H9 (cell line): ENCODE results near the gene CYP2C19. TPM values are rescaled to one million over a fixed set of nuclear protein-coding genes. Genes with fewer than 3 reads are reported as not detected.

Experiments used
- DNase-seq: peaks from one replicate; pipeline ENCODE4 v3.0.0-alpha.2; 2017
- H2AFZ ChIP-seq: one replicate; pipeline ENCODE4 v1.6.1; 2013; ENCODE audit warnings: mild to moderate bottlenecking, low read length, control low read depth, moderate library complexity
- H2AK5ac ChIP-seq: 2 replicates; pipeline ENCODE4 v1.6.1; 2013; ENCODE audit warnings: low read length, control low read depth, mixed read lengths; ENCODE audit not compliant: insufficient read length
- H2BK120ac ChIP-seq: one replicate; pipeline ENCODE4 v1.6.1; 2013; ENCODE audit warnings: low read depth, mild to moderate bottlenecking, low read length, control low read depth, inconsistent platforms; ENCODE audit not compliant: poor library complexity, severe bottlenecking
- H2BK12ac ChIP-seq: 2 replicates; pipeline ENCODE4 v1.6.1; 2013; ENCODE audit warnings: low read length, control low read depth, mixed read lengths, low read depth; ENCODE audit not compliant: insufficient read length
- H2BK15ac ChIP-seq: 2 replicates; pipeline ENCODE4 v1.6.1; 2013; ENCODE audit warnings: low read depth, low read length, control low read depth
- H2BK20ac ChIP-seq: one replicate; pipeline ENCODE4 v1.6.1; 2013; ENCODE audit warnings: low read depth, mild to moderate bottlenecking, low read length, control low read depth, inconsistent platforms; ENCODE audit not compliant: poor library complexity, severe bottlenecking
- H2BK5ac ChIP-seq: 2 replicates; pipeline ENCODE4 v1.6.1; 2013; ENCODE audit warnings: low read length, control low read depth, mixed read lengths; ENCODE audit not compliant: insufficient read length
- H3K14ac ChIP-seq: 2 replicates; pipeline ENCODE4 v1.6.1; 2013; ENCODE audit warnings: low read length, control low read depth; ENCODE audit not compliant: insufficient read depth
- H3K18ac ChIP-seq: 2 replicates; pipeline ENCODE4 v1.6.1; 2013; ENCODE audit warnings: low read depth, mild to moderate bottlenecking, mixed read lengths, low read length, control low read depth; ENCODE audit not compliant: insufficient read length
- H3K23ac ChIP-seq: 2 replicates; pipeline ENCODE4 v1.6.1; 2013; ENCODE audit warnings: low read length, control low read depth, mixed read lengths, low read depth; ENCODE audit not compliant: insufficient read length
- H3K23me2 ChIP-seq: 2 replicates; pipeline ENCODE4 v1.6.1; 2013; ENCODE audit warnings: low read depth, mild to moderate bottlenecking, mixed read lengths, low read length, control low read depth; ENCODE audit not compliant: insufficient read length, poor library complexity, severe bottlenecking
- H3K27ac ChIP-seq: 2 replicates; pipeline ENCODE4 v1.5.1; 2013; ENCODE audit warnings: low read length, control low read depth, mixed read lengths, low read depth; ENCODE audit not compliant: insufficient read length
- H3K27me3 ChIP-seq: 2 replicates; pipeline ENCODE4 v1.6.1; 2013; ENCODE audit warnings: low read length, control low read depth, inconsistent platforms; ENCODE audit not compliant: insufficient read depth
- H3K4ac ChIP-seq: 2 replicates; pipeline ENCODE4 v1.6.1; 2013; ENCODE audit warnings: low read depth, mild to moderate bottlenecking, control low read depth, inconsistent platforms, low read length, moderate library complexity
- H3K4me1 ChIP-seq: 2 replicates; pipeline ENCODE4 v1.6.1; 2013; ENCODE audit warnings: low read length, control low read depth, inconsistent platforms; ENCODE audit not compliant: insufficient read depth
- H3K4me2 ChIP-seq: 2 replicates; pipeline ENCODE4 v1.6.1; 2013; ENCODE audit warnings: low read length, control low read depth, mixed read lengths; ENCODE audit not compliant: insufficient read length, insufficient read depth
- H3K56ac ChIP-seq: 2 replicates; pipeline ENCODE4 v1.6.1; 2013; ENCODE audit warnings: low read depth, mild to moderate bottlenecking, mixed read lengths, low read length, control low read depth; ENCODE audit not compliant: insufficient read length
- H3K79me1 ChIP-seq: 2 replicates; pipeline ENCODE4 v1.6.1; 2013; ENCODE audit warnings: low read depth, mild to moderate bottlenecking, moderate library complexity, low read length, control low read depth, inconsistent platforms; ENCODE audit not compliant: insufficient read depth, poor library complexity, severe bottlenecking
- H3K79me2 ChIP-seq: 2 replicates; pipeline ENCODE4 v1.6.1; 2013; ENCODE audit warnings: low read length, control low read depth, inconsistent platforms; ENCODE audit not compliant: insufficient read depth
- H3K9ac ChIP-seq: 2 replicates; pipeline ENCODE4 v1.6.1; 2013; ENCODE audit warnings: low read length, control low read depth, mixed read lengths; ENCODE audit not compliant: insufficient read length; ENCODE audit errors: extremely low read depth
- H3K9me3 ChIP-seq: one replicate; pipeline ENCODE4 v1.6.1; 2013; ENCODE audit warnings: low read depth, low read length, inconsistent platforms; ENCODE audit not compliant: control insufficient read depth
- H3T11ph ChIP-seq: one replicate; pipeline ENCODE4 v1.6.1; 2013; ENCODE audit warnings: mild to moderate bottlenecking, low read length, control low read depth, inconsistent platforms
- H4K20me1 ChIP-seq: one replicate; pipeline ENCODE4 v1.6.1; 2013; ENCODE audit not compliant: control insufficient read depth, insufficient read length, insufficient read depth
- H4K5ac ChIP-seq: 2 replicates; pipeline ENCODE4 v1.6.1; 2013; ENCODE audit warnings: low read depth, mild to moderate bottlenecking, mixed read lengths, low read length, control low read depth; ENCODE audit not compliant: insufficient read length
- H4K8ac ChIP-seq: replicated peaks from 2 replicates; pipeline ENCODE4 v1.6.1; 2013; ENCODE audit warnings: low read length, control low read depth, mixed read lengths, low read depth; ENCODE audit not compliant: insufficient read length
- H4K91ac ChIP-seq: 2 replicates; pipeline ENCODE4 v1.6.1; 2013; ENCODE audit warnings: low read depth, mild to moderate bottlenecking, moderate library complexity, mixed read lengths, low read length, control low read depth; ENCODE audit not compliant: insufficient read length
- H3K27ac Mint-ChIP-seq, 3 experiments: 2 replicates in 2 of 3; 3 replicates in 1 of 3; pipeline ENCODE4 v1.8.0; 2020 to 2021; ENCODE audit warnings: mixed read lengths in 3 of 3, mild to moderate bottlenecking in 1 of 3, moderate library complexity in 1 of 3
- H3K27me3 Mint-ChIP-seq: 2 replicates; pipeline ENCODE4 v1.8.0; 2021; ENCODE audit warnings: low read depth, mild to moderate bottlenecking, moderate library complexity, mixed read lengths
- H3K36me3 Mint-ChIP-seq, 3 experiments: 2 replicates in 2 of 3; 3 replicates in 1 of 3; pipeline ENCODE4 v1.8.0; 2020 to 2021; ENCODE audit warnings: low read depth in 3 of 3, mixed read lengths in 3 of 3; ENCODE audit not compliant: insufficient read depth in 1 of 3
- H3K4me1 Mint-ChIP-seq, 2 experiments: 2 replicates each; pipeline ENCODE4 v1.8.0; 2020; ENCODE audit warnings: mixed read lengths in 2 of 2
- H3K4me3 Mint-ChIP-seq, 2 experiments: 2 replicates in 1 of 2; 3 replicates in 1 of 2; pipeline ENCODE4 v1.8.0; 2020 to 2021; ENCODE audit warnings: mild to moderate bottlenecking in 2 of 2, mixed read lengths in 2 of 2, moderate library complexity in 1 of 2
- H3K9me3 Mint-ChIP-seq, 2 experiments: 2 replicates in 1 of 2; 3 replicates in 1 of 2; pipeline ENCODE4 v1.8.0; 2020; ENCODE audit warnings: mild to moderate bottlenecking in 2 of 2, mixed read lengths in 2 of 2, moderate library complexity in 1 of 2
- WGBS: extraction: QIAGEN DNeasy Blood & Tissue Kit; methylation state at CpG from one replicate; pipeline ENCODE4 v1.1.7; 2013; ENCODE audit warnings: missing lambda C conversion rate, low lambda C conversion rate, mixed read lengths; ENCODE audit not compliant: insufficient read length; ENCODE audit errors: extremely low coverage; 5-methylcytosine and 5-hydroxymethylcytosine counted together
- total RNA-seq: library from RNA; stranded (reverse); gene quantifications from 2 replicates; pipeline ENCODE4 v1.2.1, GENCODE V29; 2021
- TF ChIP-seq, protein P1 (sequence below): fragments of 200-600 bp; sonication (generic); conservative IDR thresholded peaks from 3 replicates; pipeline ENCODE4 v1.8.0; 2021; ENCODE audit warnings: antibody characterized with exemption, mild to moderate bottlenecking

CYP2C19 gene
- total RNA-seq, 1 experiment from 2014 or later: not detected

DNA sequence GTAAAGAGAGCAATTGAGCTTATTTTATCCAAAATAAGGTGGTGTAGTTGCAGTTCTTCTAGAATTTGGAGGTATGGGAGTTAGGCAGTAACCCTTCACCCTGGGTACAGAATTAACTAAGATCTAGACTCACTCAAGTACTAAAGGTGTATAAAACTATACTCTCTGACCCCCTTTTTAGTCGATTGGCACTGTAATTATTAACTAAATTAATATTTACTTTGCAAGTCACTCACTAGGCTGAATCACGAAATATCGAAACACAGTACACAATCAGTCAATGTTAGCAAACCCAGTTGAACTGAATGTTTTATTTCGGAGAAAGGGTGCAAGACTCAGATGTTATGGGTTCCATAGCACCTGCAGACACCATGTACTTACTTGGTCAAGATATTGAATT is 14.6 kb upstream of the CYP2C19 start:
- no peak overlapping the region for H3K14ac ChIP-seq
- Mint-ChIP-seq H3K27me3 (peaks cover 2% of the 10 kb centered on the region; the same call in 1 of the 2 replicates), H3K4me3 (no peak overlapping the region), H3K36me3 (peaks cover 6 to 8% (median 7%) of the 10 kb centered on the region in 3 experiments), H3K9me3 (peaks cover 33 to 43% of the 10 kb centered on the region in 2 experiments), H3K4me1 (no peaks in the 10 kb centered on the region), H3K27ac (no peak overlapping the region)
- no peak overlapping the region for H2BK5ac ChIP-seq
- no peaks in the 10 kb centered on the region for H3K79me1 ChIP-seq
- H2BK12ac ChIP-seq: no peak overlapping the region
- H4K8ac ChIP-seq: no peak overlapping the region
- H4K20me1 ChIP-seq: no peaks in the 10 kb centered on the region
- no peak overlapping the region for H3K23ac ChIP-seq
- H3K9ac ChIP-seq: no peak overlapping the region
- WGBS: no CpG with 5 or more reads among the region's 4 CpGs
- H3K18ac ChIP-seq: no peak overlapping the region
- no peaks in the 10 kb centered on the region for H3K27me3 ChIP-seq
- no peak overlapping the region for H2BK20ac ChIP-seq
- no peak overlapping the region for H3K27ac ChIP-seq
- peaks cover 9% of the 10 kb centered on the region for H3K9me3 ChIP-seq
- no peak overlapping the region for H4K91ac ChIP-seq
- H3K4ac ChIP-seq: no peak overlapping the region
- no peak overlapping the region for H3K4me2 ChIP-seq
- H3T11ph ChIP-seq: no peak overlapping the region
- H3K23me2 ChIP-seq: no peaks in the 10 kb centered on the region
- H2AFZ ChIP-seq: no peak overlapping the region
- H4K5ac ChIP-seq: no peak overlapping the region
- no peaks in the 10 kb centered on the region for H3K4me1 ChIP-seq
- H3K79me2 ChIP-seq: no peaks in the 10 kb centered on the region
- no peak overlapping the region for H2BK120ac ChIP-seq
- no peak overlapping the region for H2AK5ac ChIP-seq
- no peak overlapping the region for H2BK15ac ChIP-seq
- DNase-seq: no peak
- no peak overlapping the region for H3K56ac ChIP-seq
- TF ChIP-seq, protein P1, sequence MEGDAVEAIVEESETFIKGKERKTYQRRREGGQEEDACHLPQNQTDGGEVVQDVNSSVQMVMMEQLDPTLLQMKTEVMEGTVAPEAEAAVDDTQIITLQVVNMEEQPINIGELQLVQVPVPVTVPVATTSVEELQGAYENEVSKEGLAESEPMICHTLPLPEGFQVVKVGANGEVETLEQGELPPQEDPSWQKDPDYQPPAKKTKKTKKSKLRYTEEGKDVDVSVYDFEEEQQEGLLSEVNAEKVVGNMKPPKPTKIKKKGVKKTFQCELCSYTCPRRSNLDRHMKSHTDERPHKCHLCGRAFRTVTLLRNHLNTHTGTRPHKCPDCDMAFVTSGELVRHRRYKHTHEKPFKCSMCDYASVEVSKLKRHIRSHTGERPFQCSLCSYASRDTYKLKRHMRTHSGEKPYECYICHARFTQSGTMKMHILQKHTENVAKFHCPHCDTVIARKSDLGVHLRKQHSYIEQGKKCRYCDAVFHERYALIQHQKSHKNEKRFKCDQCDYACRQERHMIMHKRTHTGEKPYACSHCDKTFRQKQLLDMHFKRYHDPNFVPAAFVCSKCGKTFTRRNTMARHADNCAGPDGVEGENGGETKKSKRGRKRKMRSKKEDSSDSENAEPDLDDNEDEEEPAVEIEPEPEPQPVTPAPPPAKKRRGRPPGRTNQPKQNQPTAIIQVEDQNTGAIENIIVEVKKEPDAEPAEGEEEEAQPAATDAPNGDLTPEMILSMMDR: no peak
